Body of pancreas (tissue), 4 donors: Measurements from ENCODE around the gene SPART.

ENCODE experiments used
- CTCF ChIP-seq, 7 experiments: fragments of 450-650 bp in 4 of 7; fragments of 200-600 bp in 3 of 7; sonication (generic) in 3 of 7; IDR thresholded peaks; one replicate each; pipeline ENCODE4 v1.5.1; 2016 to 2019; ENCODE audit warnings: antibody characterized with exemption in 7 of 7
- POLR2A ChIP-seq, 3 donors: fragments of 450-650 bp; IDR thresholded peaks; one replicate each; pipeline ENCODE4 v1.6.1; 2016; ENCODE audit warnings: antibody characterized with exemption in 3 of 3, mild to moderate bottlenecking in 2 of 3

GRCh38 chr13:36298535-36299068, 47.6 kb downstream of the SPART start:
- TF ChIP-seq CTCF (IDR thresholded peaks at IDR 0.05) (no peak), POLR2A (IDR thresholded peaks at IDR 0.05) (no peak)
